Kidney epithelial cell (primary cell): ENCODE data around the gene IMMP2L. TPM values are rescaled to one million over a fixed set of nuclear protein-coding genes. Genes with fewer than 3 reads are reported as not detected.

ENCODE experiments used
- DNase-seq: peaks from one replicate; pipeline ENCODE4 v3.0.0-alpha.2; 2010; ENCODE audit warnings: low read depth
- H3K27me3 ChIP-seq: 2 replicates; pipeline ENCODE4 v1.6.0; 2011; ENCODE audit warnings: low read length; ENCODE audit not compliant: control insufficient read depth, insufficient read depth
- H3K36me3 ChIP-seq: 2 replicates; pipeline ENCODE4 v1.5.1; 2011; ENCODE audit warnings: low read length; ENCODE audit not compliant: control insufficient read depth, insufficient read depth
- H3K4me3 ChIP-seq: 2 replicates; pipeline ENCODE4 v1.5.1; 2011; ENCODE audit warnings: low read depth, mild to moderate bottlenecking, control low read depth, low read length
- total RNA-seq: library from RNA; depleted of rRNA; stranded (reverse); fragments of >200 nt; gene quantifications from 2 replicates; pipeline ENCODE4 v1.2.3, GENCODE V29; 2015
- TF ChIP-seq, protein P1 (sequence below): IDR thresholded peaks from 2 replicates; pipeline ENCODE4 v1.5.1; 2011; ENCODE audit warnings: mild to moderate bottlenecking, moderate library complexity, low read length, control low read depth, inconsistent platforms; ENCODE audit not compliant: insufficient read depth, poor library complexity, severe bottlenecking

Gene IMMP2L
- total RNA-seq, 1 donor from 2014 or later, result 30.8 TPM

DNA sequence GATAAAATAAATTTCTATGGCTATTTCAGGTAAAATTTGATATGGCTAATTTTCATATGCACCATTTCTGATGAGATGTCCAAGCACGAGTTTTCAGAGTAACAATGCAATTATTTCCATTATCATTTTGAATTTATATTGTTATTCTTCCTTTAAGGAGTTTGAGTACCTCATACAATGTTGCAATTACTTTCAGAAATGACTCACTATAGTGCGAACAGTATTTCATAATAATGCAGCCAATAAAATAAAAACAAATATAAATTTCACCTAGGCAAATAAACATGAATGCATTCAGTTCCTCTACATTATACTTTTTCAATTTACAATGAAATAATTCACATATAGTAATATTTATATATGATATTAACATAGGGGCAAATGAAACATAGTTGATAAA lies 550.1 kb downstream of the IMMP2L start:
- no peak for DNase-seq

DNA sequence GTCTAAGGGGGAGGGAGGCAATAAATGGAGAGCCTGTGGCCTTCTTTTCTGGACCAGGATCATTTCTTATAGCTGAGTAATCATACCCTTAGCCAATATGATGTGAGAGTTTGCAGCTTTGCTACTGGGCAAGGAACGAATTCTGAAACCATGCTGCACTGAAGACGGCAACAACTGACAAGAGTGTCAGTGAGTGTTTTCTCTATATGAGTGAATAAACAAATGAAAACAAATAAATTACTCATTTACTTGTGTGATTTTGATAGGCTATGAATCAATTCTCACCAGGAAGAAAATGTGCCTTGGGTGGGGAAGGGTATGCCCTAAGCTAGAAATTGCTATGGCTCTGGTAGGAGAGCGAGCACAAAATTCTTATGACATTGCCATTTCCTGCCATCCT lies 550.8 kb downstream of the IMMP2L start:
- TF ChIP-seq, protein P1, sequence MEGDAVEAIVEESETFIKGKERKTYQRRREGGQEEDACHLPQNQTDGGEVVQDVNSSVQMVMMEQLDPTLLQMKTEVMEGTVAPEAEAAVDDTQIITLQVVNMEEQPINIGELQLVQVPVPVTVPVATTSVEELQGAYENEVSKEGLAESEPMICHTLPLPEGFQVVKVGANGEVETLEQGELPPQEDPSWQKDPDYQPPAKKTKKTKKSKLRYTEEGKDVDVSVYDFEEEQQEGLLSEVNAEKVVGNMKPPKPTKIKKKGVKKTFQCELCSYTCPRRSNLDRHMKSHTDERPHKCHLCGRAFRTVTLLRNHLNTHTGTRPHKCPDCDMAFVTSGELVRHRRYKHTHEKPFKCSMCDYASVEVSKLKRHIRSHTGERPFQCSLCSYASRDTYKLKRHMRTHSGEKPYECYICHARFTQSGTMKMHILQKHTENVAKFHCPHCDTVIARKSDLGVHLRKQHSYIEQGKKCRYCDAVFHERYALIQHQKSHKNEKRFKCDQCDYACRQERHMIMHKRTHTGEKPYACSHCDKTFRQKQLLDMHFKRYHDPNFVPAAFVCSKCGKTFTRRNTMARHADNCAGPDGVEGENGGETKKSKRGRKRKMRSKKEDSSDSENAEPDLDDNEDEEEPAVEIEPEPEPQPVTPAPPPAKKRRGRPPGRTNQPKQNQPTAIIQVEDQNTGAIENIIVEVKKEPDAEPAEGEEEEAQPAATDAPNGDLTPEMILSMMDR, result no peak
- no peak for DNase-seq
- H3K4me3 ChIP-seq, result no peak overlapping the region
- H3K27me3 ChIP-seq, result no peaks in the 10 kb centered on the region
- H3K36me3 ChIP-seq, result no peaks in the 10 kb centered on the region

More for the DNA sequence above, 550.1 kb downstream of the IMMP2L start:
- Histone ChIP-seq H3K27me3 (no peaks in the 10 kb centered on the region), H3K36me3 (no peaks in the 10 kb centered on the region), H3K4me3 (no peak overlapping the region)
- TF ChIP-seq, protein P1, result no peak

DNA sequence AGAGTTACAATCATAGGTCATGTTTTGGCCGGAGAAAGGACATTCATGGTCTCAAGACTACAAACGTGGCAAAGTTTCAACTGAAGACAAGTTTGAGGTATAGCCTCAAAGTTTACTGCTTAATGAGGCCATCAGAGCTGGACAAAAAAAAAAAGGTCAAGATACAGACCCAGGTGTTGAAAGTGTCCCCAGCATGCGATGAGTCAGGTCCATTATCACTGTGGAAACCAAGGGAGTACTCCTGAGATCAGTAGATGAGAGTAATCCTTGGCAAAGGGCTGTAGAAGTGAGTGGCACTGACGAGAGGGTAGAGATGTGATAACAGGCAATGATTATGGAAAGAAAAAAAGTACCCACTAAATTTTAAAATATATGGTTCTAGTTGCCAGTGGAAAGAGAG lies 551.5 kb downstream of the IMMP2L start:
- no peak for DNase-seq
- TF ChIP-seq, protein P1, result no peak
- Histone ChIP-seq H3K4me3 (no peak overlapping the region), H3K27me3 (no peaks in the 10 kb centered on the region), H3K36me3 (no peaks in the 10 kb centered on the region)

- H3K27me3 ChIP-seq, result no peaks in the 10 kb centered on the region
- DNase-seq, result no peak
- no peaks in the 10 kb centered on the region for H3K36me3 ChIP-seq
- no peak overlapping the region for H3K4me3 ChIP-seq
- TF ChIP-seq, protein P1, result no peak
These were observed 552.7 kb downstream of the IMMP2L start for GRCh38 chr7:111009526-111010040.

- no peak for DNase-seq
- TF ChIP-seq, protein P1, result no peak
- no peaks in the 10 kb centered on the region for H3K27me3 ChIP-seq
- no peak overlapping the region for H3K4me3 ChIP-seq
- no peaks in the 10 kb centered on the region for H3K36me3 ChIP-seq
These were observed 555.6 kb downstream of the IMMP2L start for GRCh38 chr7:111006691-111007090.

DNA sequence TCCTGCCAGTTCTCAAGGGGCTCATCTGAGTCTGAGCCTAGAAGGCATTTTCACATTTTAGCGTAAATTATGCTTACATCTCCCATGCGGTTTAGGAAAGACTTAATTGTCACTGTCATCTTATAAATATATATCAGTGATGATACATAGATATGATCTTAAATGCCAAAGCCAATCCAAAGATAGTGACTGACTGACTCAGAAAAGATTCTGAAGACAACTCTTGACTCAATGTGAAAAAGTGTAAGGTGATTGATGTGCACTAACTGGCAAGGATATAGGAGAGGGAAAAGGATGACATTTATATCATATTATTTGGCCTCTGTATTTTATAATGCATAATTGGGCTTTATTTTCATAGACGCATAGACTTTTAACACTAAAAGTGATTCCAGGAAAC lies 556.3 kb downstream of the IMMP2L start:
- DNase-seq, result no peak
- H3K36me3 ChIP-seq, result no peaks in the 10 kb centered on the region
- H3K27me3 ChIP-seq, result no peaks in the 10 kb centered on the region
- no peak overlapping the region for H3K4me3 ChIP-seq
- TF ChIP-seq, protein P1, result no peak
